ENCODE results near the gene TAF6. TPM values are rescaled to one million over a fixed set of nuclear protein-coding genes. Genes with fewer than 3 reads are reported as not detected.

Gene TAF6
- total and polyA plus RNA-seq, 9 of the 15 experiments (the other 6 are each of a cell fraction or from before 2014, with no cell fraction given): 0.78 to 78.7 (median 21.3) TPM

- TF ChIP-seq TRIM24 (IDR thresholded peaks at IDR 0.05) (peak in 1 of 2 experiments; percentile 59; a peak in 2 of 4 replicates), MXD1 (CRISPR knock-in tag; IDR thresholded peaks at IDR 0.05; ENCODE audit: borderline replicate concordance, poor library complexity, severe bottlenecking) (no peak), ZNF224 (CRISPR knock-in tag; IDR thresholded peaks at IDR 0.05) (no peak), ZBTB8A (IDR thresholded peaks at IDR 0.05; ENCODE audit: partially characterized antibody) (no peak), KLF10 (CRISPR knock-in tag; IDR thresholded peaks at IDR 0.05) (no peak), GABPA (tag; conservative IDR thresholded peaks at IDR 0.05; ENCODE audit: low read depth) (no peak), GATAD2A (IDR thresholded peaks at IDR 0.05) (no peak), HNRNPL (IDR thresholded peaks at IDR 0.05; ENCODE audit: low read depth, low read length) (peak; percentile 90), SAFB2 (IDR thresholded peaks at IDR 0.05; ENCODE audit: borderline replicate concordance, low read depth, low read length, severe bottlenecking) (no peak), COPS2 (conservative IDR thresholded peaks at IDR 0.05) (no peak), BRD4 (IDR thresholded peaks at IDR 0.05) (peak; percentile 97), ZNF655 (CRISPR knock-in tag; IDR thresholded peaks at IDR 0.05) (no peak), GTF2F1 (IDR thresholded peaks at IDR 0.05; ENCODE audit: low read depth, low read length) (peak; percentile 61; the same call in 1 of the 2 replicates), UBTF (IDR thresholded peaks at IDR 0.05; ENCODE audit: borderline replicate concordance in 1 of 2, low read depth in 2 of 2, low read length in 2 of 2) (no peak; a peak in 1 of 4 replicates), RBM39 (optimal IDR thresholded peaks at IDR 0.05; ENCODE audit: low read depth, low read length) (no peak), RAD51 (IDR thresholded peaks at IDR 0.05; ENCODE audit: borderline replicate concordance, low read depth) (peak; percentile 98), AFF4 (CRISPR knock-in tag; IDR thresholded peaks at IDR 0.05) (no peak)
Observed at GRCh38 chr7:100101016-100101862, 17.9 kb downstream of the TAF6 start, which contains the start of the genes AP4M1 and MCM7 (continued).

Data from K562 (cell line).